ENCODE measurements around the gene GRAPL.
"Not testable (repeated sequence)": the region's sequence is repeated elsewhere in the genome, so short reads cannot be mapped to it uniquely, and the experiment has no call there.

Gene GRAPL

GRCh38 chr17:19127148-19127980 lies at the start of gene GRAPL:
Gene GRAPL (plus strand): TSS chr17:19127589. CDS start chr17:19127620, 31 bp downstream.
- in situ Hi-C loops (cut with MboI; ENCODE audit: low sequenced_read_pairs), result not testable (repeated sequence)

GRCh38 chr17:19088804-19089685 lies 38.3 kb upstream of the GRAPL start:
- in situ Hi-C loops (cut with MboI; ENCODE audit: low sequenced_read_pairs), result not testable (repeated sequence)

- in situ Hi-C loops (cut with MboI; ENCODE audit: low sequenced_read_pairs), result not testable (repeated sequence)
Observed at GRCh38 chr17:19090058-19090772, 37.2 kb upstream of the GRAPL start.

GRCh38 chr17:19092737-19093683 lies 34.4 kb upstream of the GRAPL start:
- in situ Hi-C loops (cut with MboI; ENCODE audit: low sequenced_read_pairs), result not testable (repeated sequence)

GRCh38 chr17:19093684-19094438 lies 33.5 kb upstream of the GRAPL start:
- in situ Hi-C loops (cut with MboI; ENCODE audit: low sequenced_read_pairs), result not testable (repeated sequence)

GRCh38 chr17:19108517-19108916 lies 18.9 kb upstream of the GRAPL start:
- in situ Hi-C loops (cut with MboI; ENCODE audit: low sequenced_read_pairs), result not testable (repeated sequence)

GRCh38 chr17:19110189-19111097 lies 16.9 kb upstream of the GRAPL start:
- in situ Hi-C loops (cut with MboI; ENCODE audit: low sequenced_read_pairs), result not testable (repeated sequence)

GRCh38 chr17:19111111-19111711 lies 16.2 kb upstream of the GRAPL start:
- in situ Hi-C loops (cut with MboI; ENCODE audit: low sequenced_read_pairs), result not testable (repeated sequence)

- in situ Hi-C loops (cut with MboI; ENCODE audit: low sequenced_read_pairs), result not testable (repeated sequence)
Observed at GRCh38 chr17:19111801-19112458, 15.5 kb upstream of the GRAPL start.

GRCh38 chr17:19112459-19112826 lies 14.9 kb upstream of the GRAPL start:
- in situ Hi-C loops (cut with MboI; ENCODE audit: low sequenced_read_pairs), result not testable (repeated sequence)

- in situ Hi-C loops (cut with MboI; ENCODE audit: low sequenced_read_pairs), result not testable (repeated sequence)
Observed at GRCh38 chr17:19118695-19119094, 8.7 kb upstream of the GRAPL start.

- in situ Hi-C loops (cut with MboI; ENCODE audit: low sequenced_read_pairs), result not testable (repeated sequence)
Observed at GRCh38 chr17:19125289-19125688, 2.1 kb upstream of the GRAPL start.

GRCh38 chr17:19129500-19129899 lies 2.1 kb downstream of the GRAPL start:
- in situ Hi-C loops (cut with MboI; ENCODE audit: low sequenced_read_pairs), result not testable (repeated sequence)

- in situ Hi-C loops (cut with MboI; ENCODE audit: low sequenced_read_pairs), result not testable (repeated sequence)
Observed at GRCh38 chr17:19131108-19131507, 3.7 kb downstream of the GRAPL start.

- in situ Hi-C loops (cut with MboI; ENCODE audit: low sequenced_read_pairs), result not testable (repeated sequence)
Observed at GRCh38 chr17:19131772-19132171, 4.4 kb downstream of the GRAPL start.

- in situ Hi-C loops (cut with MboI; ENCODE audit: low sequenced_read_pairs), result not testable (repeated sequence)
Observed at GRCh38 chr17:19133793-19134192, 6.4 kb downstream of the GRAPL start.

GRCh38 chr17:19135391-19135790 lies 8.0 kb downstream of the GRAPL start:
- in situ Hi-C loops (cut with MboI; ENCODE audit: low sequenced_read_pairs), result not testable (repeated sequence)

Data from HL-60/S4 (cell line).